A549 (cell line): ENCODE data around the gene TM2D3. TPM values are rescaled to one million over a fixed set of nuclear protein-coding genes. Genes with fewer than 3 reads are reported as not detected.
A peak's percentile ranks its signal among the peaks of the same experiment; 100 is the strongest.

ENCODE experiments used
- ATAC-seq, 2 experiments: fragments of 200-7000 bp in 1 of 2; fragments of >200 bp in 1 of 2; cut with Nextera tagmentation in 1 of 2; cut with Tn5 transposase in 1 of 2; 3 replicates each; pipeline versions ENCODE4 v1.8.0 to v1.9.1; 2018 to 2020; ENCODE audit warnings: mild to moderate bottlenecking in 1 of 2, moderate library complexity in 1 of 2
- CTCF ChIA-PET: fragments of 300-600 bp; sonication (Branson Sonifier 250); formaldehyde crosslinking; extraction: SDS; loops from one replicate; lab custom pipeline; 2021; ENCODE audit warnings: antibody characterized with exemption, inconsistent platforms; lab: Yijun Ruan, JAX
- POLR2A ChIA-PET: fragments of 350-600 bp; formaldehyde crosslinking; extraction: SDS; loops from one replicate; lab custom pipeline; 2021; ENCODE audit warnings: antibody characterized with exemption, inconsistent platforms; lab: Yijun Ruan, JAX
- DNase-seq, 2 experiments: peaks; one replicate each; pipeline versions ENCODE4 v3.0.0 to v3.0.0-alpha.2; 2011 to 2016; ENCODE audit warnings: low read depth in 1 of 2, low spot score in 1 of 2
- FAIRE-seq: peaks from 2 replicates; lab custom pipeline; 2011; peaks lifted over from hg19 to GRCh38; lab: Jason Lieb, UNC
- H3K27ac ChIP-seq, 2 experiments: fragments of >200 bp; sonication (Bioruptor Twin); formaldehyde crosslinking; 3 replicates each; pipeline ENCODE4 v1.5.1; 2016 to 2017
- H3K4me1 ChIP-seq: fragments of >200 bp; sonication (Bioruptor Twin); formaldehyde crosslinking; 3 replicates; pipeline ENCODE4 v1.6.1; 2016
- H3K4me2 ChIP-seq: fragments of >200 bp; sonication (Bioruptor Twin); formaldehyde crosslinking; 3 replicates; pipeline ENCODE4 v1.6.1; 2016
- H3K4me3 ChIP-seq: fragments of >200 bp; sonication (Bioruptor Twin); formaldehyde crosslinking; 3 replicates; pipeline ENCODE4 v1.5.1; 2016
- H3K9me3 ChIP-seq: fragments of >200 bp; sonication (Bioruptor Twin); formaldehyde crosslinking; 3 replicates; pipeline ENCODE4 v1.6.1; 2016
- CHD2 ChIP-seq: fragments of 150-350 bp; IDR thresholded peaks from 2 replicates; pipeline ENCODE4 v1.6.1; 2014; ENCODE audit warnings: low read length; ENCODE audit not compliant: partially characterized antibody
- CHD4 ChIP-seq: fragments of 200-600 bp; sonication (generic); IDR thresholded peaks from 2 replicates; pipeline ENCODE4 v1.6.1; 2016; ENCODE audit warnings: antibody characterized with exemption, mild to moderate bottlenecking, borderline replicate concordance
- CTCF ChIP-seq: fragments of >200 bp; sonication (Bioruptor Twin); formaldehyde crosslinking; IDR thresholded peaks from 3 replicates; pipeline ENCODE4 v1.5.1; 2016
- E2F6 ChIP-seq: IDR thresholded peaks from 2 replicates; pipeline ENCODE4 v1.6.1; 2012; ENCODE audit warnings: low read depth, borderline replicate concordance
- FOSB ChIP-seq: fragments of 250-450 bp; sonication (Bioruptor Pico); IDR thresholded peaks from 2 replicates; pipeline ENCODE4 v1.5.0; 2020; ENCODE audit warnings: mild to moderate bottlenecking, moderate library complexity
- HDAC2 ChIP-seq: fragments of 200-600 bp; sonication (generic); IDR thresholded peaks from 2 replicates; pipeline ENCODE4 v1.6.1; 2016
- HOXB5 ChIP-seq: fragments of 250-450 bp; sonication (Bioruptor Pico); IDR thresholded peaks from 2 replicates; pipeline ENCODE4 v1.5.0; 2020; ENCODE audit warnings: mild to moderate bottlenecking, moderate library complexity
- KDM1A ChIP-seq: fragments of 200-600 bp; sonication (generic); IDR thresholded peaks from 2 replicates; pipeline ENCODE4 v1.6.1; 2016; ENCODE audit warnings: low read depth, mild to moderate bottlenecking
- KDM5A ChIP-seq: fragments of 200-600 bp; sonication (generic); IDR thresholded peaks from 2 replicates; pipeline ENCODE4 v1.6.1; 2016; ENCODE audit warnings: antibody characterized with exemption, mild to moderate bottlenecking
- MAFK ChIP-seq: fragments of 450-650 bp; IDR thresholded peaks from 2 replicates; pipeline ENCODE4 v1.6.1; 2014; ENCODE audit not compliant: partially characterized antibody
- NPAS2 ChIP-seq: fragments of 250-450 bp; sonication (Bioruptor Pico); IDR thresholded peaks from 2 replicates; pipeline ENCODE4 v1.8.0; 2022; ENCODE audit warnings: mild to moderate bottlenecking, moderate library complexity, borderline replicate concordance
- RAD21 ChIP-seq, 2 experiments: fragments of >200 bp in 1 of 2; sonication (Bioruptor Twin) in 1 of 2; formaldehyde crosslinking in 1 of 2; IDR thresholded peaks in 1 of 2; conservative IDR thresholded peaks in 1 of 2; 2 replicates in 1 of 2; 3 replicates in 1 of 2; pipeline ENCODE4 v1.6.1; 2012 to 2018; ENCODE audit warnings: inconsistent platforms in 1 of 2
- SMC3 ChIP-seq: fragments of >200 bp; sonication (Bioruptor Twin); formaldehyde crosslinking; IDR thresholded peaks from 3 replicates; pipeline ENCODE4 v1.6.1; 2018; ENCODE audit warnings: inconsistent platforms
- ZFP36 ChIP-seq: fragments of 450-650 bp; IDR thresholded peaks from 2 replicates; pipeline ENCODE4 v1.6.1; 2014; ENCODE audit warnings: borderline replicate concordance; ENCODE audit not compliant: partially characterized antibody
- ZNF302 ChIP-seq: fragments of 250-450 bp; sonication (Bioruptor Pico); IDR thresholded peaks from 2 replicates; pipeline ENCODE4 v1.9.0; 2021; ENCODE audit warnings: inconsistent platforms, mild to moderate bottlenecking, moderate library complexity
- WGBS: methylation state at CpG from one replicate; pipeline ENCODE4 v1.1.6; 2017; ENCODE audit errors: missing lambda C conversion rate; 5-methylcytosine and 5-hydroxymethylcytosine counted together
- polyA plus RNA-seq, 4 experiments: library from polyadenylated mRNA; depleted of rRNA in 3 of 4; stranded (reverse); fragments of >200 nt; fragmentation: RNase III in 1 of 4; extraction: RNeasy Plus Mini Kit Qiagen cat#74134 plus additional on column Dnase treatment in 1 of 4; gene quantifications; 2 replicates in 3 of 4; 3 replicates in 1 of 4; pipeline ENCODE4 v1.2.3, GENCODE V29; 2011 to 2017
- TF ChIP-seq, protein P1 (sequence below): fragments of >200 bp; sonication (Bioruptor Twin); formaldehyde crosslinking; IDR thresholded peaks from 2 replicates; pipeline ENCODE4 v1.6.1; 2016
- TF ChIP-seq, protein P2 (sequence below): fragments of 250-450 bp; sonication (Bioruptor Pico); IDR thresholded peaks from 2 replicates; pipeline ENCODE4 v1.5.0; 2020; ENCODE audit warnings: low read depth, mild to moderate bottlenecking, moderate library complexity
- TF ChIP-seq, protein P3 (sequence below): IDR thresholded peaks from 2 replicates; pipeline ENCODE4 v1.6.1; 2012
- TF ChIP-seq, protein P4 (sequence below): fragments of 450-650 bp; IDR thresholded peaks from 2 replicates; pipeline ENCODE4 v1.6.1; 2014; ENCODE audit warnings: antibody characterized with exemption

TM2D3 gene
- polyA plus RNA-seq, 2 of the 4 experiments (the other 2 are of a cell fraction): 39.6 to 76.6 TPM

GRCh38 chr15:101696829-101697228 lies 44.6 kb upstream of the TM2D3 start:
- FAIRE-seq: no peak
- ATAC-seq: no peak
- WGBS: 96% methylated on average over 1 of the region's 1 CpG

DNA sequence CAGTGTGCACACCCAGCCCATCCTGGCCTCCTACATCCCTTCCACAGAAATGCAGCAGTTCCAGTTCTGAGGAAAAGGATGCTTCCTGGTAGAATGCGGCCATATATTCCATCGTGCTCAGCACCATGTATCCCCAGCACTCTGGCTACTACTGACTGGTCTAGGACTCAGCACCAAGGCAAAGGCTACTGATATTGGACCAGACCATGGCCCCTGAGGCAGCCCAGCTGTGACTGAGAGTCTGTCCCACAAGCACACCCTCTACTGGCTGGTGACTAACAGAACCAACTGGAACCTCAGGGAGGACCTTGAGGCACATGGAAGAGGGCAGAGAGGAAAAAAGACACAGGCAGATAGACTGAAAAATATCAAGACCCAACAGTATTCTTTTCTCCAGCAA lies 42.1 kb upstream of the TM2D3 start:
- POLR2A ChIA-PET: no interaction called here
- Histone ChIP-seq H3K9me3 (no peaks in the 10 kb centered on the region), H3K4me1 (peaks cover 2% of the 10 kb centered on the region; the same call in 1 of the 3 replicates), H3K4me3 (no peak overlapping the region), H3K4me2 (no peak overlapping the region), H3K27ac (no peak overlapping the region)
- CTCF ChIA-PET: interaction anchor here (1.0 to 2.0 kb wide), 2 partner anchors 8 to 26 kb away, joined by 3 to 4 read pairs; no protein-coding TSS in a partner anchor
- 0 out of 5 replicates have a peak, but pooled peaks of 1 of the 2 experiments have one; percentile 8 for TF ChIP-seq RAD21 (conservative IDR thresholded peaks at IDR 0.05 in 1 of 2, IDR thresholded peaks at IDR 0.05 in 1 of 2)
- TF ChIP-seq CHD4: no peak
- 88% methylated on average over 2 of the region's 2 CpGs for WGBS
- no peak for DNase-seq
- no peak for FAIRE-seq
- peak; percentile 71 to 74; a peak in 5 of 6 replicates for ATAC-seq

More at GRCh38 chr15:101696829-101697228, 44.6 kb upstream of the TM2D3 start:
- H3K4me2 ChIP-seq: no peak overlapping the region
- H3K4me1 ChIP-seq: peaks cover 2% of the 10 kb centered on the region; the same call in 1 of the 3 replicates
- DNase-seq: no peak
- CTCF ChIA-PET: interaction anchor here (0.6 to 0.8 kb wide), 2 partner anchors 10 to 27 kb away, joined by 3 to 4 read pairs; partner anchors contain the start of gene TARS3
- H3K9me3 ChIP-seq: no peaks in the 10 kb centered on the region
- TF ChIP-seq SMC3 (no peak), FOSB (no peak), E2F6 (no peak), HOXB5 (CRISPR knock-in tag) (no peak), KDM5A (no peak), CHD2 (no peak), MAFK (no peak), HDAC2 (no peak), KDM1A (no peak), ZFP36 (no peak), CTCF (no peak), NPAS2 (CRISPR knock-in tag) (no peak), ZNF302 (CRISPR knock-in tag) (no peak)
- TF ChIP-seq, protein P1, sequence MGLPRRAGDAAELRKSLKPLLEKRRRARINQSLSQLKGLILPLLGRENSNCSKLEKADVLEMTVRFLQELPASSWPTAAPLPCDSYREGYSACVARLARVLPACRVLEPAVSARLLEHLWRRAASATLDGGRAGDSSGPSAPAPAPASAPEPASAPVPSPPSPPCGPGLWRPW: no peak
- TF ChIP-seq, protein P2, sequence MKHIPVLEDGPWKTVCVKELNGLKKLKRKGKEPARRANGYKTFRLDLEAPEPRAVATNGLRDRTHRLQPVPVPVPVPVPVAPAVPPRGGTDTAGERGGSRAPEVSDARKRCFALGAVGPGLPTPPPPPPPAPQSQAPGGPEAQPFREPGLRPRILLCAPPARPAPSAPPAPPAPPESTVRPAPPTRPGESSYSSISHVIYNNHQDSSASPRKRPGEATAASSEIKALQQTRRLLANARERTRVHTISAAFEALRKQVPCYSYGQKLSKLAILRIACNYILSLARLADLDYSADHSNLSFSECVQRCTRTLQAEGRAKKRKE (CRISPR knock-in tag): no peak
- TF ChIP-seq, protein P3, sequence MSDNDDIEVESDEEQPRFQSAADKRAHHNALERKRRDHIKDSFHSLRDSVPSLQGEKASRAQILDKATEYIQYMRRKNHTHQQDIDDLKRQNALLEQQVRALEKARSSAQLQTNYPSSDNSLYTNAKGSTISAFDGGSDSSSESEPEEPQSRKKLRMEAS: no peak
- TF ChIP-seq, protein P4, sequence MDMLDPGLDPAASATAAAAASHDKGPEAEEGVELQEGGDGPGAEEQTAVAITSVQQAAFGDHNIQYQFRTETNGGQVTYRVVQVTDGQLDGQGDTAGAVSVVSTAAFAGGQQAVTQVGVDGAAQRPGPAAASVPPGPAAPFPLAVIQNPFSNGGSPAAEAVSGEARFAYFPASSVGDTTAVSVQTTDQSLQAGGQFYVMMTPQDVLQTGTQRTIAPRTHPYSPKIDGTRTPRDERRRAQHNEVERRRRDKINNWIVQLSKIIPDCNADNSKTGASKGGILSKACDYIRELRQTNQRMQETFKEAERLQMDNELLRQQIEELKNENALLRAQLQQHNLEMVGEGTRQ: no peak
- TF ChIP-seq, all 56 proteins: peak for 0
- Histone ChIP-seq H3K4me3 (no peak overlapping the region), H3K27ac (no peak overlapping the region)
- POLR2A ChIA-PET: no interaction called here
